K562 (cell line): ENCODE data around the gene ZFPM1. TPM values are rescaled to one million over a fixed set of nuclear protein-coding genes. Genes with fewer than 3 reads are reported as not detected.
A peak's percentile ranks its signal among the peaks of the same experiment; 100 is the strongest.

Source experiments
- ATAC-seq: fragments of 200-7000 bp; cut with Tn5 transposase; 3 replicates; pipeline ENCODE4 v1.9.1; 2020; ENCODE audit warnings: moderate library complexity
- BruUV-seq: library from RNA; stranded (reverse); fragments of 400-500 nt; replicated peaks from 2 replicates; lab custom pipeline; 2021; lab: Mats Ljungman, UMichigan
- CTCF ChIA-PET: fragments of 300-600 bp; formaldehyde crosslinking; extraction: SDS; loops from one replicate; lab custom pipeline; 2021; ENCODE audit warnings: low intra/inter-chr PET ratio; lab: Yijun Ruan, JAX
- POLR2A ChIA-PET: fragments of 300-600, 350-650 bp; sonication (Branson Sonifier 250); formaldehyde crosslinking; extraction: SDS; loops from one replicate; lab custom pipeline; 2021; ENCODE audit warnings: antibody characterized with exemption, inconsistent platforms; lab: Yijun Ruan, JAX
- DNase-seq, 4 experiments: peaks; one replicate each; pipeline versions ENCODE4 v3.0.0 to v3.0.0-alpha.2; 2011 to 2018; ENCODE audit warnings: low spot score in 3 of 4, mixed read lengths in 3 of 4; ENCODE audit errors: extremely low read depth in 1 of 4
- FAIRE-seq: peaks from 2 replicates; lab custom pipeline; 2011; peaks lifted over from hg19 to GRCh38; lab: Jason Lieb, UNC
- H2AFZ ChIP-seq: 2 replicates; pipeline ENCODE4 v1.6.0; 2011; ENCODE audit warnings: low read depth, low read length, control low read depth, inconsistent platforms
- H3K27ac ChIP-seq: fragments of 200-600 bp; 3 replicates; pipeline ENCODE4 v1.8.0; 2011; ENCODE audit warnings: low read depth, mild to moderate bottlenecking, control low read depth, inconsistent platforms, low read length, moderate library complexity, mixed read lengths; ENCODE audit errors: extremely low read depth
- H3K27me3 ChIP-seq, 2 experiments: fragments of 300-600 bp in 1 of 2; 2 replicates in 1 of 2; 3 replicates in 1 of 2; pipeline versions ENCODE4 v1.6.0 to v1.8.0; 2011; ENCODE audit warnings: inconsistent platforms in 2 of 2, low read length in 2 of 2, mild to moderate bottlenecking in 1 of 2, mixed read lengths in 1 of 2, moderate library complexity in 1 of 2; ENCODE audit not compliant: control insufficient read depth in 2 of 2, insufficient read depth in 2 of 2
- H3K36me3 ChIP-seq: fragments of 300-600 bp; 3 replicates; pipeline ENCODE4 v1.8.0; 2011; ENCODE audit warnings: mild to moderate bottlenecking, low read length, inconsistent platforms; ENCODE audit not compliant: control insufficient read depth, insufficient read depth
- H3K4me1 ChIP-seq, 2 experiments: fragments of 200-600 bp in 1 of 2; replicated peaks in 1 of 2; 2 replicates in 1 of 2; 3 replicates in 1 of 2; pipeline versions ENCODE4 v1.5.1 to v1.8.0; 2011; ENCODE audit warnings: inconsistent platforms in 2 of 2, low read length in 2 of 2, mild to moderate bottlenecking in 1 of 2, mixed read lengths in 1 of 2, moderate library complexity in 1 of 2; ENCODE audit not compliant: control insufficient read depth in 2 of 2, insufficient read depth in 2 of 2
- H3K4me2 ChIP-seq: 2 replicates; pipeline ENCODE4 v1.6.1; 2011; ENCODE audit warnings: low read length, control low read depth, inconsistent platforms, mixed read lengths; ENCODE audit not compliant: insufficient read depth
- H3K4me3 ChIP-seq: fragments of 200-600 bp; sonication (generic), shearing (Covaris generic); 2 replicates; pipeline ENCODE4 v1.5.1; 2016; ENCODE audit warnings: control low read depth, inconsistent platforms
- H3K79me2 ChIP-seq: fragments of 200-600 bp; 3 replicates; pipeline ENCODE4 v1.8.0; 2011; ENCODE audit warnings: low read length, inconsistent platforms; ENCODE audit not compliant: control insufficient read depth, insufficient read depth
- H3K9ac ChIP-seq, 2 experiments: 2 replicates each; pipeline versions ENCODE4 v1.6.0 to v1.6.1; 2011; ENCODE audit warnings: low read depth in 2 of 2, low read length in 2 of 2, control low read depth in 1 of 2, inconsistent platforms in 1 of 2, mild to moderate bottlenecking in 1 of 2, mixed read lengths in 1 of 2; ENCODE audit not compliant: insufficient read depth in 1 of 2
- H3K9me1 ChIP-seq: one replicate; pipeline ENCODE4 v1.6.0; 2011; ENCODE audit warnings: inconsistent platforms, mild to moderate bottlenecking, low read length, moderate library complexity; ENCODE audit not compliant: control insufficient read depth, insufficient read depth
- H3K9me3 ChIP-seq: replicated peaks from 2 replicates; pipeline ENCODE4 v1.5.1; 2011; ENCODE audit warnings: low read depth, low read length, inconsistent platforms; ENCODE audit not compliant: control insufficient read depth, insufficient read depth
- H4K20me1 ChIP-seq: replicated peaks from 2 replicates; pipeline ENCODE4 v1.6.1; 2011; ENCODE audit warnings: low read length, inconsistent platforms, mixed read lengths; ENCODE audit not compliant: control insufficient read depth, insufficient read depth
- BACH1 ChIP-seq: fragments of 200-800 bp; sonication (Bioruptor generic); IDR thresholded peaks from 2 replicates; pipeline ENCODE4 v1.6.1; 2016; ENCODE audit warnings: missing genetic modification characterization, missing compliant biosample characterization
- CXXC5 ChIP-seq: fragments of 250-450 bp; sonication (Bioruptor Pico); IDR thresholded peaks from 2 replicates; pipeline ENCODE4 v1.8.0; 2022; ENCODE audit warnings: inconsistent platforms, mild to moderate bottlenecking, moderate library complexity
- E2F4 ChIP-seq: sonication (generic); formaldehyde crosslinking; IDR thresholded peaks from 2 replicates; pipeline ENCODE4 v1.8.0; 2022; ENCODE audit warnings: mild to moderate bottlenecking, low read depth, missing genetic modification reagents
- EGR1 ChIP-seq: fragments of 450-650 bp; conservative IDR thresholded peaks from 2 replicates; pipeline ENCODE4 v1.6.1; 2017; ENCODE audit warnings: mild to moderate bottlenecking
- EWSR1 ChIP-seq: fragments of 450-650 bp; IDR thresholded peaks from 2 replicates; pipeline ENCODE4 v1.6.1; 2018; ENCODE audit warnings: borderline replicate concordance, mild to moderate bottlenecking, low read depth, moderate library complexity; ENCODE audit not compliant: partially characterized antibody
- HDGF ChIP-seq: fragments of 450-650 bp; IDR thresholded peaks from 2 replicates; pipeline ENCODE4 v1.6.1; 2016
- HNRNPUL1 ChIP-seq: fragments of 200-400 bp; formaldehyde crosslinking; IDR thresholded peaks from 2 replicates; pipeline ENCODE4 v1.6.1; 2017; ENCODE audit warnings: low read length
- IRF1 ChIP-seq: sonication (generic); formaldehyde crosslinking; IDR thresholded peaks from 2 replicates; pipeline ENCODE4 v1.8.0; 2022; ENCODE audit warnings: missing genetic modification reagents, mild to moderate bottlenecking, borderline replicate concordance
- MYBL2 ChIP-seq, 2 experiments: fragments of 450-650 bp in 1 of 2; sonication (generic) in 1 of 2; formaldehyde crosslinking in 1 of 2; IDR thresholded peaks; 2 replicates each; pipeline versions ENCODE4 v1.6.1 to v1.8.1; 2017 to 2022; ENCODE audit warnings: borderline replicate concordance in 1 of 2, inconsistent platforms in 1 of 2, low read depth in 1 of 2, mild to moderate bottlenecking in 1 of 2, missing genetic modification reagents in 1 of 2, moderate library complexity in 1 of 2
- MYNN ChIP-seq, 2 experiments: sonication (generic); formaldehyde crosslinking in 1 of 2; IDR thresholded peaks; 2 replicates each; pipeline versions ENCODE4 v1.5.0 to v1.6.1; 2016 to 2020; ENCODE audit warnings: antibody characterized with exemption in 1 of 2, missing genetic modification reagents in 1 of 2
- PCBP2 ChIP-seq: fragments of 200-400 bp; formaldehyde crosslinking; IDR thresholded peaks from 2 replicates; pipeline ENCODE4 v1.6.1; 2018; ENCODE audit warnings: low read length, low read depth, mild to moderate bottlenecking, moderate library complexity; ENCODE audit not compliant: poor library complexity, severe bottlenecking
- POLR2B ChIP-seq: fragments of 450-650 bp; IDR thresholded peaks from 2 replicates; pipeline ENCODE4 v1.6.1; 2018; ENCODE audit warnings: low read depth; ENCODE audit not compliant: partially characterized antibody
- RBBP5 ChIP-seq: fragments of 200-600 bp; sonication (generic); IDR thresholded peaks from 2 replicates; pipeline ENCODE4 v1.6.1; 2012; ENCODE audit warnings: borderline replicate concordance, mild to moderate bottlenecking, low read length, control low read depth, inconsistent platforms; ENCODE audit not compliant: insufficient read depth, poor library complexity, severe bottlenecking
- RFX1 ChIP-seq: fragments of 450-650 bp; IDR thresholded peaks from 2 replicates; pipeline ENCODE4 v1.6.1; 2016; ENCODE audit warnings: mild to moderate bottlenecking, moderate library complexity
- SOX6 ChIP-seq: fragments of 450-650 bp; IDR thresholded peaks from 2 replicates; pipeline ENCODE4 v1.6.1; 2014; ENCODE audit warnings: mild to moderate bottlenecking
- SREBF2 ChIP-seq: sonication (generic); formaldehyde crosslinking; IDR thresholded peaks from 2 replicates; pipeline ENCODE4 v1.4.0; 2020; ENCODE audit warnings: mild to moderate bottlenecking, missing genetic modification reagents
- THRB ChIP-seq: fragments of 450-650 bp; formaldehyde crosslinking; conservative IDR thresholded peaks from 2 replicates; pipeline ENCODE4 v1.4.0; 2022; ENCODE audit warnings: mild to moderate bottlenecking, missing genetic modification characterization
- ZNF133 ChIP-seq: fragments of 250-450 bp; sonication (Bioruptor Pico); IDR thresholded peaks from 2 replicates; pipeline ENCODE4 v1.4.0; 2020; ENCODE audit warnings: mild to moderate bottlenecking
- ZNF165 ChIP-seq: fragments of 250-450 bp; sonication (Bioruptor Pico); IDR thresholded peaks from 2 replicates; pipeline ENCODE4 v1.4.0; 2020; ENCODE audit warnings: borderline replicate concordance
- WGBS: fragments of 100-300 bp; shearing (Covaris generic); methylation state at CpG from one replicate; pipeline ENCODE4 v1.1.6; 2016; ENCODE audit warnings: low coverage, mixed read lengths; ENCODE audit not compliant: insufficient coverage; ENCODE audit errors: missing lambda C conversion rate; 5-methylcytosine and 5-hydroxymethylcytosine counted together
- in situ Hi-C: fragments of 300-500 bp; cut with MboI; formaldehyde crosslinking; loops from 4 replicates; pipeline ENCODE4 v1.15.0; 2018; ENCODE audit warnings: inconsistent platforms, mixed read lengths
- intact Hi-C: fragments of 100-400 bp; cut with micrococcal nuclease; formaldehyde crosslinking; loops from 2 replicates; pipeline ENCODE4 v1.14.2; 2022
- polyA plus RNA-seq, 8 experiments: library from polyadenylated mRNA; depleted of rRNA in 4 of 8; stranded (reverse) in 5 of 8; unstranded in 3 of 8; fragments of >200 nt; fragmentation: Nextera tagmentation in 2 of 8; fragmentation: Illumina TruSeq in 1 of 8; extraction: Ambion mirVana in 2 of 8; extraction: Trizol in 1 of 8; gene quantifications; 2 replicates each; pipeline versions ENCODE4 v1.2.1 to v1.2.3, GENCODE V29; 2011 to 2014; ENCODE audit warnings: inconsistent platforms in 1 of 8, missing spikeins in 1 of 8
- total RNA-seq, 7 experiments: library from RNA; depleted of rRNA in 6 of 7; stranded (reverse); fragments of >200 nt in 6 of 7; fragmentation: Illumina TruSeq in 2 of 7; extraction: Trizol in 2 of 7; gene quantifications; 2 replicates each; pipeline versions ENCODE4 v1.2.1 to v1.2.3, GENCODE V29; 2011 to 2021; ENCODE audit warnings: low replicate concordance in 1 of 7

ZFPM1 gene
- total and polyA plus RNA-seq, 9 of the 15 experiments (the other 6 are each of a cell fraction or from before 2014, with no cell fraction given): 0.03 to 35.9 (median 1.4) TPM

GRCh38 chr16:88466949-88467348 lies 13.9 kb downstream of the ZFPM1 start (continued):
- peak; percentile 9 for TF ChIP-seq RBBP5

- POLR2A ChIA-PET: interaction anchor here (0.7 to 1.4 kb wide), 4 partner anchors 14 to 65 kb away, joined by 3 read pairs; no protein-coding TSS in a partner anchor
- TF ChIP-seq HDGF (no peak), RFX1 (no peak), SREBF2 (no peak), ZNF165 (CRISPR knock-in tag) (no peak), ZNF133 (CRISPR knock-in tag) (no peak), SOX6 (no peak; the same call in 1 of the 2 replicates), IRF1 (no peak), MYBL2 (IDR thresholded peaks at IDR 0.05; ENCODE audit: low read depth) (no peak), MYBL2 (CRISPR knock-in tag; IDR thresholded peaks at IDR 0.05; ENCODE audit: borderline replicate concordance) (no peak), MYNN (IDR thresholded peaks at IDR 0.05) (0 out of 2 replicates have a peak, but pooled peaks have one; percentile 23), MYNN (CRISPR knock-in tag; IDR thresholded peaks at IDR 0.05) (no peak), CXXC5 (CRISPR knock-in tag) (peak; percentile 61), E2F4 (CRISPR knock-in tag) (no peak), HNRNPUL1 (no peak), PCBP2 (no peak), EGR1 (no peak), BACH1 (tag) (no peak), POLR2B (no peak), THRB (CRISPR knock-in tag) (no peak), EWSR1 (no peak)
These were observed 14.5 kb downstream of the ZFPM1 start for GRCh38 chr16:88467541-88467944.

More at GRCh38 chr16:88467541-88467944, 14.5 kb downstream of the ZFPM1 start:
- Histone ChIP-seq H2AFZ (no peak overlapping the region), H3K4me2 (peak overlapping the region; percentile 45), H3K4me1 (peaks cover 67 to 98% of the 10 kb centered on the region in 2 experiments), H3K4me3 (peak overlapping the region; percentile 6; the same call in 1 of the 2 replicates), H3K9me1 (peaks cover 7% of the 10 kb centered on the region), H3K27ac (peak overlapping the region; percentile 63; the same call in 2 of the 3 replicates), H3K9ac (peak overlapping the region in 1 of 2 experiments; percentile 89; a peak in 2 of 4 replicates), H3K9me3 (no peaks in the 10 kb centered on the region), H4K20me1 (peaks cover 82% of the 10 kb centered on the region), H3K27me3 (no peaks in the 10 kb centered on the region), H3K36me3 (peaks cover 57% of the 10 kb centered on the region; the same call in 2 of the 3 replicates), H3K79me2 (peaks cover 95% of the 10 kb centered on the region)
- BruUV-seq: no TSS peak
- 15% methylated on average over 11 of the region's 18 CpGs for WGBS
- intact Hi-C loops: no loop called here
- DNase-seq (peak in 3 of 4 experiments; percentile 45 to 48 (median 47)), FAIRE-seq (no peak), ATAC-seq (no peak)
- in situ Hi-C loops: no loop called here
- CTCF ChIA-PET: no interaction called here
